ENCODE results near the gene CAMTA1.

Gene CAMTA1

DNA sequence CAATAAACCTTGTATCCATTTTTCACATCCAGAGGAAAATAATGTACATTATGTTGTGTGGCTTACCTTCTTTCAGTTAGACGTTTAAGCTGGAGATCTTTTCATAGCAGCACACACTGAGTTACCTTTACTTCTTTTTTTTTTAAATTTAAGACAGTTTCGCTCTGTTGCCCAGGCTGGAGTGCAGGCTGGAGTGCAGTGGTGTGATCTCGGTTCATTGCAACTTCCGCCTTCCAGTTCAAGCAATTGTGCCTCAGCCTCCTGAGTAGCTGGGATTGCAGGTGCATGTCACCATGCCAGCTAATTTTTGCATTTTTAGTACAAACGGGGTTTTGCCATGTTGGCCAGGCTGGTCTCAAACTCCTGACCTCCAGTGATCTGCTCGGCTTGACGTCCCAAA is 7.4 kb upstream of the CAMTA1 start:
- DNase-seq: no peak

GRCh38 chr1:6779089-6779805 is 6.0 kb upstream of the CAMTA1 start:
- no peak for DNase-seq

DNA sequence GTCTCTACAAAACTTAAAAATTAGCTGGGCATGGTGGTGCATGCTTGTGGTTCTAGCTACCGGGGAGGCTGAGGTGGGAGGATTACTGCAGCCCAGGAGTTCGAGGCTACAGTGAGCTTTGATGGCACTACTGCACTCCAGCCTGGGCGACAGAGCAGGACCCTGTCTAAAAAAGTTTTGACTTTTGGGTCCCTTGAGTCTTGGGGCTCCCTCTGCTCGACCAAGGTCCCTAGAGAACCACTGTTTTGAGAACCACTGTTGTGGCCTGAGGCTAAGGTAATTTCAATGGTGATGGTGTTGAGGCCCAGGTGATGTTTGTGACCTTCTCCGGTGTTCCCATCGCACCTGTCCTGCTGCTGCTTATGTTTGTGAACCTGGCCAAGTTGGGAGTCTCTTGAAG is 3.1 kb upstream of the CAMTA1 start:
- DNase-seq: no peak

DNA sequence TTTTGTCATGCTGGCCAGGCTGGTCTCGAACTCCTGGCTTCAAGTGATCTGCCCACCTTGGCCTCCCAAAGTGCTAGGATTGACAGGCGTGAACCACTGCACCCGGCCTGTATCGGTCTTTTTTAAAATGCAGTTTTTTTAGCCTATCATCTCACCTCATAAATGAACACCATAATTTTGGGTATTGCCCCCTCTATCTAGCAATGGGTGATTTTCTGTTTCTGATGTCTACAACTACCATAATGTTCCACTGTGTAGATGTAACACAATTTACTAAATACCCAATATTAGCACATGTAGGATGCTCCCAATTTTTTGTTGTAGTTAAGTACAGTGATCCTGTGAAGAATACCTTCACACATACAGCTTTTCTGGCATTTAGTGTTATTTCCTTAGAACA is 2.0 kb upstream of the CAMTA1 start:
- no peak for DNase-seq

DNA sequence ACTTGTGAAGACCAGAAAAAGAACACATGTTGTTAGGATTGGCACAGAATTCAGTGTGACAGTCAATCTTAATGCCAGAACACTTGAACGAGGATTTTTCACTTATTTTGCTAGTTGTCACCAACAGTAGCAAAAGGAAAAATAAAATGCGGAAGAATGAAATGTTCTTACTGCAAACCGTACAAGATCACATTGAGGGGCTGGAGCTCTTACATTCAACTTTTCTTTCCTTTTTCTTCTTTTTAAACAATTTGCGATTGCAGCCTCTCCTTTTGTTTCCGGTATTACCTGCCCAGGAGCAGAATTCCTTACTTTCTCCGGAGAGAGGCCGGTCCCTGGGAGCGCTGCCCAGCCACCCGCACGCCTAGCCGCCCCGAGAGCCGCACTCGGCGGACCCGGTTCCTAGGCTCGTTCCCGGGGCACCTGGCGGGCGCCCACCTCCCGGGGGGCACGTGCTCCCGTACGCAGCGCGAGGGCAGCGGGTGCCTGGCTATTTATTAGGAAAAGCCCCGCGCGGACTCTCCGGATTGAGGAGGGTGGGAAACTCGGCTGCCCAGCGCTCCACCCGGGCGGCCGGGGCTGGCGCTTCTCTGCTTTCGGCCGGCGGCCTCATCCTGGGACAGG is 1.2 kb upstream of the CAMTA1 start:
- DNase-seq: no peak

- DNase-seq: peak; percentile 100
Measured at GRCh38 chr1:6784560-6785317, 515 bp upstream of the CAMTA1 start.

DNA sequence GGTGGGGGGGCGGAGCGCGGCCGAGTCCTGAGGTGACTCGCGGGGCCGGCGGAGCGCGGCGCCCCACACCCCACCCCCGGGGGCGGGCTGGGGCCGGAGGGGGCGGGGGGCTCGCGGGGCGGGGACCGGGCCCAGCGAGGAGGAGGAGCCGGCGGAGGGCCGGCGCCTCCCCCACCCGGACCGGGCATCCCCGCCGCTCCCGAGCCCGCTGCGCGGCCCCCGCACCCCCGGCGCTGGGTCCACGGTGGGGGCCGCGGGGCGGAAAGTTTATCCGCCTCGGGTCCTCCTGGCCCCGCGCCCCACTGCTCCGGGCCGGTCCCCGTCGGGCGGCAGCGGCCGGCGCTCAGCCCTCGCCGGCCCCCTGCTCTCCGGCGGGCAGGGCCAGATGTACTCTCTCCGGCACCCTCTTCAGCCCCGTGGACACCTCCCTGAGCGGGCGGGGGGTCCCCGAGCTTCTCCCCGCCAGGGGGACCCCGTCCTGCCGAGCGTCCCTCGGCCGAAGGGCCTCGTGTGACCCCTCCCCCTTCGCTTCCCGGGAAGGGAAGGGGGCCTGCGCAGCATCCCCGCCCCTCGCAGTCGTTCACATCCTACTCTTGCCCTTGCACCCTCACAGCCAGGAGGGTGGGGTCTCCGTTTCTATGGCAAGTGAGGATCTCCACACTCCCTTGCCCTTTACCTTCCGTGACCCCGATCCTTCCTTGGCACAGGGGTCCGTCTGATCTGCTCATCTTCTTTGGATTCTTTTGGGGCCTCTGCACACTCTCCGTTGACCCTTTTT is 663 bp downstream of the CAMTA1 start:
- DNase-seq: peak; percentile 16

- no peak for DNase-seq
Measured at GRCh38 chr1:6788946-6789345, 3.7 kb downstream of the CAMTA1 start.

DNA sequence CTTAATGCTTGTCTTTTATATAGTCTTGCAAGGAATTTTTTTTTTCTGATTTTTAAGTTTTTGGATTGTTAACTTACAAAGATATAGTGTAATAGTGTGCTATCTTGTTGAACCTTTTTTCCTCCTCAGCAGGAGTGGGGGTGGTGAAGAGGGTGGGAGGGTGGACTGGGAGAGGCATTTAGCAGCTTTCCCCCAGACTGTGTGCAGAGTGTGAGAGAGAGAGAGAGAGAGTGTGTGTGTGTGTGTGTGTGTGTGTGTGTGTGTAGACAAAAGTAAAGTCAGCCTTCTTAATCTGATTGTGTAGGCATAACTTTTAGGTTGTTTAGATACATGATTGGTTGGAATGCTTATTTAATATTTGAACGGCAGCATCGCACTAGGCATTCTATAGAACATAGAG is 4.9 kb downstream of the CAMTA1 start:
- DNase-seq: no peak

DNA sequence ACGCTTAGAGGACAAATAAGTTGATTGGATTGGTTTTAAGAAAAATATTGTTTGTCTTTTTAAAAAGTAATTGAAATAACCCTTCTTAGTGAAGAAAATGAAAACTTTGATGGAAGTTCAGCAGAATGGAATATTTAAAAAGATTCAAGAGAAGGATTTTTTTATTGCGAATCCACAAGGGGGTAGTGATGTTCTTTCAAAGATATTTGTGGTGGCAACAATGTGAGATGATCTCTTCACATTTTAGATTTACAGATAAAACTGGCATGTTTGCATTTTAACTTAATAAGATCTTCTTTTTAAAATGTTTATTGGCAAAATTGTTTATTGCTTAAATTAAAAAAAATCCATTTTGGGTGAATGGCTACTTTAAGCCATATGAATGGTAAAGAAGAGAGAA is 8.9 kb downstream of the CAMTA1 start:
- no peak for DNase-seq

DNA sequence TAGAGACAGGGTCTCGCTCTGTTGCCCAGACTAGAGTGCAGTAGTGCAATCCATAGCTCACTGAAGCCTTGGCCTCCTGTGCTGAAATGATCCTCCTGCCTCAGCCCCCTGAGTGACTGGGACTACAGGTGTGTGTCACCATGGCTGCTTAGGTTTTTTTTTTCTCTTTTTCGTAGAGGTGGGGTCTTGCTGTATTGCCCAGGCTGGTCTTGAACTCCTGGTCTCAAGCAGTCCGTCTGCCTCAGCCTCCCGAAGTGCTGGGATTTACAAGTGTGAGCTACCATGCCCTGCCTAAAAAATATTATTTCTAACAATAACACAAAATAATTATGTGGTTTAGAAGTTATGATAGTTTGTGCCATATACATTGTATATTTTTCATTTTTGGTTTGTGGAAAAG is 9.9 kb downstream of the CAMTA1 start:
- no peak for DNase-seq

- DNase-seq: no peak
Measured at GRCh38 chr1:6795661-6796060, 10.4 kb downstream of the CAMTA1 start.

- no peak for DNase-seq
Measured at GRCh38 chr1:6796095-6796494, 10.8 kb downstream of the CAMTA1 start.

DNA sequence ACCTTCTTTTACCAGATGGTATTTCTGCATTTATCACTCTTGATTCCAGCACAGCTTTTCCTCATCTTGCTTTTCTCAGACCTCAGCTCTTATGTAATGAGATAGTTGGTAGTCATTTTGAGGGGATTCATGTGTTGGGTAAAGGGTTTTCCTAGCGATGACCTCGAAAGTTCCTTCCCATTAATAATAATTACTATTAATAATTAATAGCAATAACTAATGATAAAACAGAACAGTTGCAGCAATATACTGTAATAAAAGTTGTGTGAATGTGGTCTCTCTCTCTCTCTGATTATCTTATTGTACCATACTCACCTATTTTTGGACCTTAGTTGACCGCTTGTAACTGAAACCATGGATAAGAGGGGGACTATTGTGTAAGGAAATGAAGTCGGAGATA is 14.2 kb downstream of the CAMTA1 start:
- no peak for DNase-seq

GRCh38 chr1:6800745-6801144 is 15.5 kb downstream of the CAMTA1 start:
- no peak for DNase-seq

- no peak for DNase-seq
Measured at GRCh38 chr1:6801199-6801598, 15.9 kb downstream of the CAMTA1 start.

DNA sequence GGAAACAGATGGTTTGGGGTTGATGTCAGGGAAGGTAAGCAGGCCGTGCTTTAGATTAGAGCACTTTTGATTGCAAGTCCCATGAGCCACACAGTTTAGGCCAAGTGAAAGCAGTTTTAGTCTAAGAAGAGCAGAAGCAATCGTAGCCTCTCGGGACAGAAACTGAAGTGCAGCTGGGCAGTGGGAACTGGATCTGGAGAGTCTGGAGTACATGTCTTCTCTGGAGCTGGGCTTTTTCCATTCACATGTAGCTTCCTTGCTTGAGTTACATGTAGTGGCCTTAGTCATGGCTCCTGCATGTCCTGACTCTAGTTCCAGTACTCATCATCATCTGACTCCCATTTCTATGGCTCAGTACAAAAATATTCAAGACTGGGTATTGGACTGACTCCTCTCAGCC is 16.7 kb downstream of the CAMTA1 start:
- DNase-seq: no peak

- no peak for DNase-seq
Measured at GRCh38 chr1:6802454-6802853, 17.2 kb downstream of the CAMTA1 start.

- DNase-seq: no peak
Measured at GRCh38 chr1:6802893-6803292, 17.6 kb downstream of the CAMTA1 start.

- no peak for DNase-seq
Measured at GRCh38 chr1:6803357-6803756, 18.1 kb downstream of the CAMTA1 start.

DNA sequence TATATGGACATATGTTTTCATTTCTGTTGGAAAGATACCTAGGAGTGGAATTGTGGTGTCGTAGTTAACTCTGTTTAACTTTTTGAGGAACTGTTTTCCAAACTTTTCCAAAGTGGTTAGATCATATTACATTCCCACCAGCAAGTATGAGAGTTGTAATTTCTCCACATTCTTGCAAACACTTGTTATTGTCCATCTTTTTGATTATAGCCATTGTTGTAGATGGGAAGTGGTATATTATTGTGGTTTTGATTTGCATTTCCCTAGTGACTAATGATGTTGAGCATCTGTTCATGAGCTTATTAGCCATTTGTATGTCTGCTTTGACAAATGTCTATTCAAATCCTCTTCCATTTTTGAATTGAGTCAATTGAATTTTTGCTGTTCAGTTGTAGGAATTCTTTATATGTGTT is 19.8 kb downstream of the CAMTA1 start:
- DNase-seq: no peak

DNA sequence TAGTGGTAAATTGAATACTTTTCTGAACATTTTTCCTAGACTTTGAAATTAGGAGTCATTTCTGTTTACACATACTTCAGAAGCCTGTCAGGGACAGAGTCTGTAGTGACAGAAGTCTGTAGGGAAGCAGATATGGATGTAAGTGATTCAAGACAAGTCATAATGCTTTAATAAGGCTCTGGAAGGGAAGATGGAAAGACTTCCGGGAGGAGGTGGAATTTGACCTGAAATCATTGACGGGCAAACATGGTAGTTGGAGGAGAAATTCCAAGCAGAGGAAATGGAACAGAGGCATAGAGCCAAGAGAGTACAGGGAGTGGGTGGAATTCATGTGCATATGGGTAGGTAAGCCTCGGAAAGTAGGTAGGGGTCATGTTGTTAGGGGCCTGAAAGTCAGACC is 22.5 kb downstream of the CAMTA1 start:
- DNase-seq: no peak

GRCh38 chr1:6809461-6809860 is 24.2 kb downstream of the CAMTA1 start:
- no peak for DNase-seq
